ENCODE data around the gene POLR3K.
A peak's percentile ranks its signal among the peaks of the same experiment; 100 is the strongest.
"Not testable (repeated sequence)": the region's sequence is repeated elsewhere in the genome, so short reads cannot be mapped to it uniquely, and the experiment has no call there.

POLR3K gene

GRCh38 chr16:35011-35677 lies 18.3 kb downstream of the POLR3K start:
- no peak for TF ChIP-seq CTCF (IDR thresholded peaks at IDR 0.05; ENCODE audit: insufficient read depth, low read depth, low read length, missing control alignments)
- no peak overlapping the region for H3K4me3 ChIP-seq (ENCODE audit: low read depth, low read length)
- DNase-seq (ENCODE audit: low read depth), result peak; percentile 42

GRCh38 chr16:34648-34987 lies 18.8 kb downstream of the POLR3K start:
- TF ChIP-seq CTCF (IDR thresholded peaks at IDR 0.05; ENCODE audit: insufficient read depth, low read depth, low read length, missing control alignments), result no peak
- H3K4me3 ChIP-seq (ENCODE audit: low read depth, low read length), result no peak overlapping the region
- no peak for DNase-seq (ENCODE audit: low read depth)

GRCh38 chr16:33877-34647 lies 19.3 kb downstream of the POLR3K start:
- no peak for TF ChIP-seq CTCF (IDR thresholded peaks at IDR 0.05; ENCODE audit: insufficient read depth, low read depth, low read length, missing control alignments)
- H3K4me3 ChIP-seq (ENCODE audit: low read depth, low read length), result no peak overlapping the region
- no peak for DNase-seq (ENCODE audit: low read depth)

- not testable (repeated sequence) for H3K4me3 ChIP-seq (ENCODE audit: low read depth, low read length); DNase-seq (ENCODE audit: low read depth)
Observed at GRCh38 chr16:33154-33876, 20.1 kb downstream of the POLR3K start.

- not testable (repeated sequence) for DNase-seq (ENCODE audit: low read depth); H3K4me3 ChIP-seq (ENCODE audit: low read depth, low read length)
Observed at GRCh38 chr16:30627-31026, 22.8 kb downstream of the POLR3K start.

- DNase-seq (ENCODE audit: low read depth); H3K4me3 ChIP-seq (ENCODE audit: low read depth, low read length): not testable (repeated sequence)
Observed at GRCh38 chr16:25926-26348, 27.5 kb downstream of the POLR3K start.

GRCh38 chr16:24151-24550 lies 29.3 kb downstream of the POLR3K start:
- not testable (repeated sequence) for H3K4me3 ChIP-seq (ENCODE audit: low read depth, low read length); DNase-seq (ENCODE audit: low read depth)

GRCh38 chr16:20886-21285 lies 32.5 kb downstream of the POLR3K start:
- not testable (repeated sequence) for DNase-seq (ENCODE audit: low read depth); H3K4me3 ChIP-seq (ENCODE audit: low read depth, low read length)

GRCh38 chr16:17062-17765 lies 36.2 kb downstream of the POLR3K start:
- not testable (repeated sequence) for H3K4me3 ChIP-seq (ENCODE audit: low read depth, low read length); DNase-seq (ENCODE audit: low read depth)

GRCh38 chr16:10772-11171 lies 42.6 kb downstream of the POLR3K start:
- H3K4me3 ChIP-seq (ENCODE audit: low read depth, low read length); DNase-seq (ENCODE audit: low read depth): not testable (repeated sequence)
- TF ChIP-seq CTCF (IDR thresholded peaks at IDR 0.05; ENCODE audit: insufficient read depth, low read depth, low read length, missing control alignments), result peak; percentile 45

Data from GM12865 (cell line).